HCT116 (cell line): Measurements from ENCODE around the gene SIGLECL1. TPM values are rescaled to one million over a fixed set of nuclear protein-coding genes. Genes with fewer than 3 reads are reported as not detected.

ENCODE experiments used
- ATAC-seq: fragments of 200-7000 bp; cut with Tn5 transposase; 2 replicates; pipeline ENCODE4 v1.9.1; 2020; ENCODE audit warnings: mild to moderate bottlenecking, moderate library complexity
- BruUV-seq: library from RNA; stranded (reverse); fragments of 400-500 nt; replicated peaks from 2 replicates; lab custom pipeline; 2021; lab: Mats Ljungman, UMichigan
- CTCF ChIA-PET: fragments of 300-600 bp; sonication (Branson Sonifier 250); formaldehyde crosslinking; loops from one replicate; lab custom pipeline; 2021; ENCODE audit warnings: antibody characterized with exemption; lab: Charles Lee
- POLR2A ChIA-PET: fragments of 300-600, 350-600 bp; sonication (Branson Sonifier 250); formaldehyde crosslinking; loops from one replicate; lab custom pipeline; 2021; ENCODE audit warnings: antibody characterized with exemption; lab: Charles Lee
- RAD21 ChIA-PET, 2 experiments: fragments of 300-600 bp; sonication (Branson Sonifier 250); formaldehyde crosslinking; loops; one replicate each; lab custom pipeline; 2023; ENCODE audit warnings: low total read pairs in 2 of 2; ENCODE audit not compliant: uncharacterized antibody in 2 of 2, unreplicated experiment in 2 of 2, low non-redundant PET in 1 of 2; lab: Charles Lee
- DNase-seq: peaks from one replicate; pipeline ENCODE4 v3.0.0-alpha.2; 2010; ENCODE audit warnings: low read depth, low spot score
- H2AFZ ChIP-seq: fragments of 200-600 bp; shearing (Covaris generic), sonication (generic); 2 replicates; pipeline ENCODE4 v1.6.1; 2017; ENCODE audit warnings: low read depth, mixed run types, mixed read lengths, antibody characterized with exemption, low read length; ENCODE audit not compliant: poor library complexity, severe bottlenecking
- H3K27ac ChIP-seq: 2 replicates; pipeline ENCODE4 v1.5.1; 2012; ENCODE audit warnings: low read depth, low read length
- H3K27me3 ChIP-seq: fragments of 200-600 bp; sonication (generic); 2 replicates; pipeline ENCODE4 v1.6.1; 2016; ENCODE audit warnings: mixed run types, low read length, mixed read lengths; ENCODE audit not compliant: insufficient read depth
- H3K36me3 ChIP-seq, 2 experiments: fragments of 200-500 bp in 1 of 2; fragments of 200-600 bp in 1 of 2; sonication (Bioruptor generic) in 1 of 2; sonication (generic) in 1 of 2; 2 replicates each; pipeline versions ENCODE4 v1.5.1 to v1.6.1; 2014 to 2016; ENCODE audit warnings: low read length in 2 of 2, inconsistent platforms in 1 of 2, mixed read lengths in 1 of 2, mixed run types in 1 of 2; ENCODE audit not compliant: insufficient read depth in 2 of 2, control insufficient read depth in 1 of 2
- H3K4me1 ChIP-seq, 2 experiments: fragments of 200-600 bp in 1 of 2; sonication (generic) in 1 of 2; 2 replicates each; pipeline versions ENCODE4 v1.5.1 to v1.6.1; 2012 to 2017; ENCODE audit warnings: low read length in 2 of 2, inconsistent platforms in 1 of 2, mild to moderate bottlenecking in 1 of 2, mixed read lengths in 1 of 2, mixed run types in 1 of 2, moderate library complexity in 1 of 2; ENCODE audit not compliant: insufficient read depth in 2 of 2, control insufficient read depth in 1 of 2
- H3K4me2 ChIP-seq: fragments of 200-600 bp; sonication (generic); 2 replicates; pipeline ENCODE4 v1.6.1; 2017; ENCODE audit warnings: mixed run types, low read length, mixed read lengths
- H3K4me3 ChIP-seq, 2 experiments: fragments of 200-600 bp in 1 of 2; sonication (generic) in 1 of 2; replicated peaks in 1 of 2; 2 replicates each; pipeline ENCODE4 v1.5.1; 2011 to 2016; ENCODE audit warnings: low read length in 2 of 2, control low read depth in 1 of 2, low read depth in 1 of 2, mild to moderate bottlenecking in 1 of 2, mixed read lengths in 1 of 2, mixed run types in 1 of 2
- H3K79me2 ChIP-seq: fragments of 200-600 bp; sonication (generic); 2 replicates; pipeline ENCODE4 v1.6.1; 2017; ENCODE audit warnings: mild to moderate bottlenecking, mixed run types, low read length, moderate library complexity, mixed read lengths; ENCODE audit not compliant: insufficient read depth
- H3K9ac ChIP-seq: fragments of 200-600 bp; sonication (generic); 2 replicates; pipeline ENCODE4 v1.6.1; 2016; ENCODE audit warnings: low read length, mixed read lengths
- H3K9me2 ChIP-seq: fragments of 200-600 bp; sonication (generic), shearing (Covaris generic); 2 replicates; pipeline ENCODE4 v1.6.1; 2017; ENCODE audit warnings: mixed run types, mild to moderate bottlenecking, moderate library complexity; ENCODE audit not compliant: insufficient read depth
- H3K9me3 ChIP-seq, 2 experiments: fragments of 200-500 bp in 1 of 2; fragments of 200-600 bp in 1 of 2; sonication (Bioruptor generic) in 1 of 2; sonication (generic) in 1 of 2; 2 replicates each; pipeline ENCODE4 v1.6.1; 2014 to 2017; ENCODE audit warnings: low read length in 2 of 2, mixed read lengths in 2 of 2, inconsistent platforms in 1 of 2, low read depth in 1 of 2, mild to moderate bottlenecking in 1 of 2, mixed run types in 1 of 2, moderate library complexity in 1 of 2; ENCODE audit not compliant: control insufficient read depth in 1 of 2, insufficient read depth in 1 of 2
- H4K20me1 ChIP-seq: fragments of 200-600 bp; sonication (generic), shearing (Covaris generic); 2 replicates; pipeline ENCODE4 v1.6.1; 2017; ENCODE audit warnings: mixed run types, mild to moderate bottlenecking, moderate library complexity; ENCODE audit not compliant: insufficient read depth
- CBX3 ChIP-seq: IDR thresholded peaks from 2 replicates; pipeline ENCODE4 v1.6.1; 2012; ENCODE audit warnings: low read depth
- CEBPB ChIP-seq: IDR thresholded peaks from 2 replicates; pipeline ENCODE4 v1.6.1; 2012; ENCODE audit warnings: low read depth
- EGR1 ChIP-seq: IDR thresholded peaks from 2 replicates; pipeline ENCODE4 v1.6.1; 2012; ENCODE audit warnings: low read depth
- ELF1 ChIP-seq: IDR thresholded peaks from 2 replicates; pipeline ENCODE4 v1.6.1; 2012; ENCODE audit warnings: low read depth, borderline replicate concordance
- EZH2 ChIP-seq: fragments of 200-600 bp; sonication (generic); IDR thresholded peaks from 2 replicates; pipeline ENCODE4 v1.6.1; 2017; ENCODE audit warnings: antibody characterized with exemption, mixed run types
- EZH2phosphoT487 ChIP-seq: fragments of 200-600 bp; IDR thresholded peaks from 2 replicates; pipeline ENCODE4 v1.6.1; 2018; ENCODE audit warnings: antibody characterized with exemption, borderline replicate concordance
- FOSL1 ChIP-seq: IDR thresholded peaks from 2 replicates; pipeline ENCODE4 v1.6.1; 2012; ENCODE audit warnings: low read depth
- JUND ChIP-seq: IDR thresholded peaks from 2 replicates; pipeline ENCODE4 v1.6.1; 2012
- POLR2A ChIP-seq: IDR thresholded peaks from 2 replicates; pipeline ENCODE4 v1.7.0; 2011; ENCODE audit warnings: borderline replicate concordance; ENCODE audit not compliant: insufficient read depth, insufficient read length; ENCODE audit errors: extremely low read depth
- POLR2AphosphoS5 ChIP-seq: IDR thresholded peaks from 2 replicates; pipeline ENCODE4 v1.6.1; 2011; ENCODE audit warnings: mild to moderate bottlenecking, low read depth, low read length, moderate library complexity
- RAD21 ChIP-seq: IDR thresholded peaks from 2 replicates; pipeline ENCODE4 v1.6.1; 2012; ENCODE audit warnings: low read depth, mild to moderate bottlenecking
- SIN3A ChIP-seq: IDR thresholded peaks from 2 replicates; pipeline ENCODE4 v1.6.1; 2012; ENCODE audit warnings: low read depth
- SP1 ChIP-seq: IDR thresholded peaks from 2 replicates; pipeline ENCODE4 v1.6.1; 2012; ENCODE audit warnings: low read depth
- SRF ChIP-seq: IDR thresholded peaks from 2 replicates; pipeline ENCODE4 v1.6.1; 2012; ENCODE audit warnings: low read depth
- TCF7L2 ChIP-seq: IDR thresholded peaks from 2 replicates; pipeline ENCODE4 v1.7.0; 2011; ENCODE audit warnings: borderline replicate concordance, inconsistent platforms; ENCODE audit not compliant: insufficient read depth, insufficient read length; ENCODE audit errors: extremely low read depth
- YY1 ChIP-seq: IDR thresholded peaks from 2 replicates; pipeline ENCODE4 v1.6.1; 2011; ENCODE audit warnings: low read length, low read depth, moderate library complexity, mild to moderate bottlenecking; ENCODE audit not compliant: insufficient replicate concordance; ENCODE audit errors: extremely low read depth
- ZNF274 ChIP-seq: fragments of 200-500 bp; sonication (Bioruptor generic); IDR thresholded peaks from 2 replicates; pipeline ENCODE4 v1.6.1; 2014; ENCODE audit warnings: mild to moderate bottlenecking, low read depth, low read length, inconsistent platforms
- intact Hi-C: fragments of 100-400 bp; cut with micrococcal nuclease; formaldehyde crosslinking; loops from 2 replicates; pipeline ENCODE4 v1.10.0; 2022
- total RNA-seq: library from RNA; stranded (reverse); gene quantifications from one replicate; pipeline ENCODE4 v1.2.1, GENCODE V29; 2021; ENCODE audit not compliant: unreplicated experiment
- TF ChIP-seq, protein P1 (sequence below): IDR thresholded peaks from 2 replicates; pipeline ENCODE4 v1.6.1; 2012; ENCODE audit warnings: low read depth
- TF ChIP-seq, protein P2 (sequence below): IDR thresholded peaks from 2 replicates; pipeline ENCODE4 v1.6.1; 2012
- TF ChIP-seq, protein P3 (sequence below), 3 experiments: fragments of 200-600 bp in 1 of 3; sonication (generic) in 1 of 3; IDR thresholded peaks in 2 of 3; conservative IDR thresholded peaks in 1 of 3; 2 replicates each; pipeline ENCODE4 v1.5.1; 2012 to 2017; ENCODE audit warnings: low read depth in 2 of 3, low read length in 2 of 3, antibody characterized with exemption in 1 of 3, borderline replicate concordance in 1 of 3, control low read depth in 1 of 3, mild to moderate bottlenecking in 1 of 3, mixed read lengths in 1 of 3, mixed run types in 1 of 3, moderate library complexity in 1 of 3; ENCODE audit not compliant: insufficient read depth in 1 of 3

The SIGLECL1 gene
- total RNA-seq, 1 experiment from 2014 or later, result not detected

DNA sequence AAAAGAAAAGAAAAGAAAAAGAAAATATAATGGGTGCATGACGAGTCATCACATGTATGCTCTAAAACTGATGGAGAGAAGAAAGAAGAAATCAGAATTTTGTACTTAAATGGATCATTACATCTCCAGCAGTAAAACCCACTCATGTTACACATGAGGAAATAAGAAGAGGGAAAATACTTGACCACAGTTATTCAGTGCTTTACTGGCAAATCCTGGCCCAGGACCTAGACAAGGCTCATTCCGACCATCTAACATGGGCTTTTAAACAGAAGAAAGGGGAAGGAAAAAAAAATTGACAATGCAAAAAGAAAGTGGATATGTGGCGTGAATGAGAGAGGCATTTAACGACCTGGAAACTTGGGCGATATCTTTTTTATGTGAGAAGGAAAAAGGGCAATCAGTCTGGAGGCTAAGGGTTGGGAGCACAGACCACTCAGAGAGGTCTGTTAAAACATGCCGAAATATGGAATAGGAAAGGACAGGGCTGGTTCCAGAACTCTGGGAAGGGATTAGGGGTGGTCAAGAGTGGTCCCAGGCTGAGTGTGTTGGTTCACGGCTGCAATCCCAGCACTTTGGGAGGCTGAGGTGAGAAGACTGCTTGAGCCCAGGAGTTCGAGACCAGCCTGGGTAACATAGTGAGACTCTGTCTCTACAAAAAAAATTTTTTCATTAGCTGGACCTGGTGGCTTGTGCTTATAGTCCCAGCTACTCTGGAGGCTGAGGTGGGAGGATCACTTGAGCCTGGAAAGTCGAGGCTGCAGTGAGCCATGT lies 1.6 kb downstream of the SIGLECL1 start:
- CTCF ChIA-PET, result no interaction called here
- no peak overlapping the region for H2AFZ ChIP-seq
- no peaks in the 10 kb centered on the region; a peak in 1 of 4 replicates for H3K4me1 ChIP-seq
- no TSS peak for BruUV-seq
- no peaks in the 10 kb centered on the region for H3K79me2 ChIP-seq
- H3K4me2 ChIP-seq, result no peak overlapping the region
- no peaks in the 10 kb centered on the region for H3K9me2 ChIP-seq
- no peak for TF ChIP-seq EGR1
- TF ChIP-seq, protein P1, sequence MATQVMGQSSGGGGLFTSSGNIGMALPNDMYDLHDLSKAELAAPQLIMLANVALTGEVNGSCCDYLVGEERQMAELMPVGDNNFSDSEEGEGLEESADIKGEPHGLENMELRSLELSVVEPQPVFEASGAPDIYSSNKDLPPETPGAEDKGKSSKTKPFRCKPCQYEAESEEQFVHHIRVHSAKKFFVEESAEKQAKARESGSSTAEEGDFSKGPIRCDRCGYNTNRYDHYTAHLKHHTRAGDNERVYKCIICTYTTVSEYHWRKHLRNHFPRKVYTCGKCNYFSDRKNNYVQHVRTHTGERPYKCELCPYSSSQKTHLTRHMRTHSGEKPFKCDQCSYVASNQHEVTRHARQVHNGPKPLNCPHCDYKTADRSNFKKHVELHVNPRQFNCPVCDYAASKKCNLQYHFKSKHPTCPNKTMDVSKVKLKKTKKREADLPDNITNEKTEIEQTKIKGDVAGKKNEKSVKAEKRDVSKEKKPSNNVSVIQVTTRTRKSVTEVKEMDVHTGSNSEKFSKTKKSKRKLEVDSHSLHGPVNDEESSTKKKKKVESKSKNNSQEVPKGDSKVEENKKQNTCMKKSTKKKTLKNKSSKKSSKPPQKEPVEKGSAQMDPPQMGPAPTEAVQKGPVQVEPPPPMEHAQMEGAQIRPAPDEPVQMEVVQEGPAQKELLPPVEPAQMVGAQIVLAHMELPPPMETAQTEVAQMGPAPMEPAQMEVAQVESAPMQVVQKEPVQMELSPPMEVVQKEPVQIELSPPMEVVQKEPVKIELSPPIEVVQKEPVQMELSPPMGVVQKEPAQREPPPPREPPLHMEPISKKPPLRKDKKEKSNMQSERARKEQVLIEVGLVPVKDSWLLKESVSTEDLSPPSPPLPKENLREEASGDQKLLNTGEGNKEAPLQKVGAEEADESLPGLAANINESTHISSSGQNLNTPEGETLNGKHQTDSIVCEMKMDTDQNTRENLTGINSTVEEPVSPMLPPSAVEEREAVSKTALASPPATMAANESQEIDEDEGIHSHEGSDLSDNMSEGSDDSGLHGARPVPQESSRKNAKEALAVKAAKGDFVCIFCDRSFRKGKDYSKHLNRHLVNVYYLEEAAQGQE, result no peak
- no peak for TF ChIP-seq TCF7L2
- no peak for TF ChIP-seq POLR2AphosphoS5
- TF ChIP-seq EZH2, result no peak
- TF ChIP-seq SIN3A, result no peak
- TF ChIP-seq POLR2A, result no peak
- TF ChIP-seq ELF1, result no peak
- TF ChIP-seq CEBPB, result no peak
- TF ChIP-seq SP1, result no peak
- TF ChIP-seq, protein P2, sequence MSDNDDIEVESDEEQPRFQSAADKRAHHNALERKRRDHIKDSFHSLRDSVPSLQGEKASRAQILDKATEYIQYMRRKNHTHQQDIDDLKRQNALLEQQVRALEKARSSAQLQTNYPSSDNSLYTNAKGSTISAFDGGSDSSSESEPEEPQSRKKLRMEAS, result no peak
- TF ChIP-seq EZH2phosphoT487, result no peak
- TF ChIP-seq CBX3, result no peak
- no peak for TF ChIP-seq JUND
- TF ChIP-seq FOSL1, result no peak
- no peak for TF ChIP-seq ZNF274
- TF ChIP-seq SRF, result no peak
- TF ChIP-seq YY1, result no peak
- TF ChIP-seq, protein P3, sequence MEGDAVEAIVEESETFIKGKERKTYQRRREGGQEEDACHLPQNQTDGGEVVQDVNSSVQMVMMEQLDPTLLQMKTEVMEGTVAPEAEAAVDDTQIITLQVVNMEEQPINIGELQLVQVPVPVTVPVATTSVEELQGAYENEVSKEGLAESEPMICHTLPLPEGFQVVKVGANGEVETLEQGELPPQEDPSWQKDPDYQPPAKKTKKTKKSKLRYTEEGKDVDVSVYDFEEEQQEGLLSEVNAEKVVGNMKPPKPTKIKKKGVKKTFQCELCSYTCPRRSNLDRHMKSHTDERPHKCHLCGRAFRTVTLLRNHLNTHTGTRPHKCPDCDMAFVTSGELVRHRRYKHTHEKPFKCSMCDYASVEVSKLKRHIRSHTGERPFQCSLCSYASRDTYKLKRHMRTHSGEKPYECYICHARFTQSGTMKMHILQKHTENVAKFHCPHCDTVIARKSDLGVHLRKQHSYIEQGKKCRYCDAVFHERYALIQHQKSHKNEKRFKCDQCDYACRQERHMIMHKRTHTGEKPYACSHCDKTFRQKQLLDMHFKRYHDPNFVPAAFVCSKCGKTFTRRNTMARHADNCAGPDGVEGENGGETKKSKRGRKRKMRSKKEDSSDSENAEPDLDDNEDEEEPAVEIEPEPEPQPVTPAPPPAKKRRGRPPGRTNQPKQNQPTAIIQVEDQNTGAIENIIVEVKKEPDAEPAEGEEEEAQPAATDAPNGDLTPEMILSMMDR (IDR thresholded peaks at IDR 0.05 in 2 of 3, conservative IDR thresholded peaks at IDR 0.05 in 1 of 3; ENCODE audit: borderline replicate concordance in 1 of 3, insufficient read depth in 1 of 3, low read depth in 2 of 3, low read length in 2 of 3), result no peak
- no peak for TF ChIP-seq RAD21
- TF ChIP-seq, all 23 proteins: peak for 0
- no peak overlapping the region for H3K4me3 ChIP-seq
- no peak overlapping the region for H3K27ac ChIP-seq
- H3K27me3 ChIP-seq, result no peaks in the 10 kb centered on the region
- no peaks in the 10 kb centered on the region for H4K20me1 ChIP-seq
- DNase-seq (no peak), ATAC-seq (no peak)
- RAD21 ChIA-PET, result no interaction called here
- no peaks in the 10 kb centered on the region for H3K9me3 ChIP-seq
- POLR2A ChIA-PET, result no interaction called here
- H3K9ac ChIP-seq, result no peak overlapping the region
- no peaks in the 10 kb centered on the region for H3K36me3 ChIP-seq
- intact Hi-C loops, result no loop called here
